ENCODE measurements around the gene RPS21. TPM values are rescaled to one million over a fixed set of nuclear protein-coding genes. Genes with fewer than 3 reads are reported as not detected.

RPS21 gene
- total and polyA plus RNA-seq, 10 of the 15 experiments (the other 5 are each of a cell fraction or from before 2014, with no cell fraction given), result 1,474 to 4,987 (median 2,439) TPM

DNA sequence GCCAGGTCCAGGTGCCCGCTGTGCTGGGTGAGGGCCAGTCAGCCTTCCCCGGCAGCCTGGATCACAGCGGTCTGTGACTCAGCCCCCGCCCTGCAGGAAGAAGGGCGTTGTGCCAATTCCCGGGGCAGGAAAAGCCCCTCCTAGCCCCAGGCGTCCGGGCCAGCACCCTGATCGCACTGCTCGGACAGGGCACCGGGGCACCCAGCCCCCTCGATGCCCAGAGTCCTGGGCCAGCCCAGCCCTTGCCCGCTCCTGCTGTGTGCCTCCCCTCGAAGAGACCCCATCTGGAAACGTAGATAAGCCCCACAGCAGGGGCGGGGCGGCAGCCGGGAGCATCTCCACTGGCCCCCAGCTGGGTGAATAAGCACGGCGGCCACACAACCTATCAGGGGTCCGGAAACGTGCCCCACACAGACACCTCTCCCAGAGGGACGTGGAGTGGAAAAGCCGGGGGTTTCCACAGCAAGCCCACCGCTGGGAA, 29.7 kb upstream of the RPS21 start:
- no peak overlapping the region for H3K4me2 ChIP-seq (ENCODE audit: control insufficient read depth, insufficient read depth)
- DNase-seq (ENCODE audit: low read depth, low spot score), result no peak
- no peak overlapping the region for H3K27ac ChIP-seq (ENCODE audit: control insufficient read depth, insufficient read depth)
- H3K9ac ChIP-seq (ENCODE audit: control insufficient read depth, insufficient read depth, low read length), result no peak overlapping the region
- no peaks in the 10 kb centered on the region for H3K79me2 ChIP-seq (ENCODE audit: control insufficient read depth, insufficient read depth, low read length)
- intact Hi-C loops (cut with micrococcal nuclease; ENCODE audit: unreplicated experiment) (no loop called here), in situ Hi-C loops (cut with MboI) (no loop called here)
- no peaks in the 10 kb centered on the region for H3K27me3 ChIP-seq (replicated peaks in 1 of 2; ENCODE audit: control insufficient read depth in 2 of 2, insufficient read depth in 2 of 2, low read length in 1 of 2)
- no peak overlapping the region for H3K4me3 ChIP-seq
- RAD21 ChIA-PET (ENCODE audit: unreplicated experiment), result no interaction called here
- ATAC-seq, result no peak
- 53% methylated on average over 24 of the region's 25 CpGs for WGBS (ENCODE audit: insufficient coverage, insufficient replicate concordance, low lambda C conversion rate, missing lambda C conversion rate)
- no peaks in the 10 kb centered on the region for H3K36me3 ChIP-seq (ENCODE audit: control insufficient read depth in 2 of 2, insufficient read depth in 2 of 2, low read length in 1 of 2)
- no peaks in the 10 kb centered on the region for H3K9me3 ChIP-seq (replicated peaks; ENCODE audit: control insufficient read depth, insufficient read depth, low read length)
- H2AFZ ChIP-seq (ENCODE audit: control insufficient read depth, low read depth, low read length), result no peak overlapping the region
- FAIRE-seq, result no peak
- TF ChIP-seq STAT3 (IDR thresholded peaks at IDR 0.05; ENCODE audit: low read depth, low read length), result no peak
- no peak for TF ChIP-seq ZNF622 (IDR thresholded peaks at IDR 0.05)
- TF ChIP-seq JUND (IDR thresholded peaks at IDR 0.05; ENCODE audit: low read depth, low read length), result no peak
- TF ChIP-seq NR2F1 (conservative IDR thresholded peaks at IDR 0.05), result no peak
- no peak for TF ChIP-seq ASH2L (IDR thresholded peaks at IDR 0.05; ENCODE audit: borderline replicate concordance, low read depth)
- TF ChIP-seq RFX5 (IDR thresholded peaks at IDR 0.05; ENCODE audit: low read depth, low read length), result no peak
- TF ChIP-seq, protein P1, sequence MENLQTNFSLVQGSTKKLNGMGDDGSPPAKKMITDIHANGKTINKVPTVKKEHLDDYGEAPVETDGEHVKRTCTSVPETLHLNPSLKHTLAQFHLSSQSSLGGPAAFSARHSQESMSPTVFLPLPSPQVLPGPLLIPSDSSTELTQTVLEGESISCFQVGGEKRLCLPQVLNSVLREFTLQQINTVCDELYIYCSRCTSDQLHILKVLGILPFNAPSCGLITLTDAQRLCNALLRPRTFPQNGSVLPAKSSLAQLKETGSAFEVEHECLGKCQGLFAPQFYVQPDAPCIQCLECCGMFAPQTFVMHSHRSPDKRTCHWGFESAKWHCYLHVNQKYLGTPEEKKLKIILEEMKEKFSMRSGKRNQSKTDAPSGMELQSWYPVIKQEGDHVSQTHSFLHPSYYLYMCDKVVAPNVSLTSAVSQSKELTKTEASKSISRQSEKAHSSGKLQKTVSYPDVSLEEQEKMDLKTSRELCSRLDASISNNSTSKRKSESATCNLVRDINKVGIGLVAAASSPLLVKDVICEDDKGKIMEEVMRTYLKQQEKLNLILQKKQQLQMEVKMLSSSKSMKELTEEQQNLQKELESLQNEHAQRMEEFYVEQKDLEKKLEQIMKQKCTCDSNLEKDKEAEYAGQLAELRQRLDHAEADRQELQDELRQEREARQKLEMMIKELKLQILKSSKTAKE (IDR thresholded peaks at IDR 0.05; ENCODE audit: low read depth, poor library complexity, severe bottlenecking), result no peak
- TF ChIP-seq YY1 (IDR thresholded peaks at IDR 0.05; ENCODE audit: low read depth, low read length), result no peak
- TF ChIP-seq, protein P2, sequence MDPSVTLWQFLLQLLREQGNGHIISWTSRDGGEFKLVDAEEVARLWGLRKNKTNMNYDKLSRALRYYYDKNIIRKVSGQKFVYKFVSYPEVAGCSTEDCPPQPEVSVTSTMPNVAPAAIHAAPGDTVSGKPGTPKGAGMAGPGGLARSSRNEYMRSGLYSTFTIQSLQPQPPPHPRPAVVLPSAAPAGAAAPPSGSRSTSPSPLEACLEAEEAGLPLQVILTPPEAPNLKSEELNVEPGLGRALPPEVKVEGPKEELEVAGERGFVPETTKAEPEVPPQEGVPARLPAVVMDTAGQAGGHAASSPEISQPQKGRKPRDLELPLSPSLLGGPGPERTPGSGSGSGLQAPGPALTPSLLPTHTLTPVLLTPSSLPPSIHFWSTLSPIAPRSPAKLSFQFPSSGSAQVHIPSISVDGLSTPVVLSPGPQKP (IDR thresholded peaks at IDR 0.05; ENCODE audit: low read depth, low read length), result no peak
- no peak for TF ChIP-seq SMARCA5 (IDR thresholded peaks at IDR 0.05)
- TF ChIP-seq EP300 (IDR thresholded peaks at IDR 0.05; ENCODE audit: borderline replicate concordance in 1 of 2, control insufficient read depth in 1 of 2, low read depth in 2 of 2, low read length in 2 of 2), result no peak
- TF ChIP-seq EED (IDR thresholded peaks at IDR 0.05; ENCODE audit: low read depth), result no peak
- TF ChIP-seq, protein P3, sequence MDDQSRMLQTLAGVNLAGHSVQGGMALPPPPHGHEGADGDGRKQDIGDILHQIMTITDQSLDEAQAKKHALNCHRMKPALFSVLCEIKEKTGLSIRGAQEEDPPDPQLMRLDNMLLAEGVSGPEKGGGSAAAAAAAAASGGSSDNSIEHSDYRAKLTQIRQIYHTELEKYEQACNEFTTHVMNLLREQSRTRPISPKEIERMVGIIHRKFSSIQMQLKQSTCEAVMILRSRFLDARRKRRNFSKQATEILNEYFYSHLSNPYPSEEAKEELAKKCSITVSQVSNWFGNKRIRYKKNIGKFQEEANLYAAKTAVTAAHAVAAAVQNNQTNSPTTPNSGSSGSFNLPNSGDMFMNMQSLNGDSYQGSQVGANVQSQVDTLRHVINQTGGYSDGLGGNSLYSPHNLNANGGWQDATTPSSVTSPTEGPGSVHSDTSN (IDR thresholded peaks at IDR 0.05; ENCODE audit: insufficient replicate concordance, low read depth, low read length), result no peak
- CTCF ChIA-PET, result no interaction called here
- SMC1A ChIA-PET (ENCODE audit: uncharacterized antibody, unreplicated experiment), result no interaction called here
- H4K20me1 ChIP-seq (ENCODE audit: control insufficient read depth, insufficient read depth), result no peaks in the 10 kb centered on the region
- H3K4me1 ChIP-seq (ENCODE audit: control insufficient read depth, insufficient read depth, low read length), result no peaks in the 10 kb centered on the region
- POLR2A ChIA-PET, result no interaction called here
- no TSS peak for BruUV-seq (replicated peaks)
